ENCODE results near the gene UTS2. TPM values are rescaled to one million over a fixed set of nuclear protein-coding genes. Genes with fewer than 3 reads are reported as not detected.

Gene UTS2
- total RNA-seq, 4 donors from 2014 or later, result 9.1 TPM; not detected in 3

DNA sequence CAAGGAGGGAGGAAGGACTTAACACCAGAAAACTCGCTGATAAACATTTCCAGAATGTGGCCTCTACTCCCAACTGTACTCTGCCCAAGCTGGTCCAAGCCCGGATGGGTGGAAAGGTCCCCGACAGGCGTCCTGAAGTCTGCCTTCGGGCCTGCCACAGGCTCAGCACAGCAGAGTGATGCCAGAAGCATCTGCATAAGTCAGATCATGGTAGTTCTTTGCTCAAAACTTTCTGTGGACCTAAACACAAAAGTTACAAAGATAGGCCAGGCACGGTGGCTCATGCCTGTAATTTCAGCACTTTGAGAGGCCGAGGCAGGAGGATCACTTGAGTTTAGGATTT is 790 bp upstream of the UTS2 start:
- Histone ChIP-seq H3K4me3 (no peak overlapping the region), H3K36me3 (no peaks in the 10 kb centered on the region), H3K9me3 (no peaks in the 10 kb centered on the region), H3K27ac (no peak overlapping the region), H3K4me1 (no peaks in the 10 kb centered on the region), H3K27me3 (no peaks in the 10 kb centered on the region)
- no peak for DNase-seq
- TF ChIP-seq CTCF (IDR thresholded peaks at IDR 0.05) (no peak), POLR2A (IDR thresholded peaks at IDR 0.05) (no peak)

DNA sequence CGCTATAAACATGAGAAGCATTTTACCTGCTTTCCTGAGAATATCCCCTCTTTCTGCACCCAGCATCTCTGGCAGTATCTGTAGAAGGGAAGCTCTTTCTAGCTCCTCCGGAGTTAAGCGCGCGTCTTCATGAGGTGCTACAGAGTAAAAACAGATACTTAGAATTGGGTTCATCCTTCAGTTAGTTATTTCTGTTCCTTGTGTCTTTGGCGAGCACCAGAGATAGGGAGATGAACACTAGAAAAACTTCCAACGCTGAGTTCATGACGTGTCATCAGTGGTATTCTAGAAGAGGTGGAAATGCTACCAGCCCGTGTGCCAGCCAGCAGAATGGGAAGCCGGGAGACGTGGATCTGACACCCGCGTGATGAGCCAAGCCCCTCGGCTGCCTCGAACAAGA is 2.1 kb downstream of the UTS2 start:
- Histone ChIP-seq H3K36me3 (no peaks in the 10 kb centered on the region), H3K4me3 (no peak overlapping the region), H3K4me1 (no peaks in the 10 kb centered on the region), H3K9me3 (no peaks in the 10 kb centered on the region), H3K27ac (no peak overlapping the region), H3K27me3 (no peaks in the 10 kb centered on the region)
- no peak for TF ChIP-seq CTCF (IDR thresholded peaks at IDR 0.05)
- TF ChIP-seq POLR2A (IDR thresholded peaks at IDR 0.05), result no peak
- no peak for DNase-seq

DNA sequence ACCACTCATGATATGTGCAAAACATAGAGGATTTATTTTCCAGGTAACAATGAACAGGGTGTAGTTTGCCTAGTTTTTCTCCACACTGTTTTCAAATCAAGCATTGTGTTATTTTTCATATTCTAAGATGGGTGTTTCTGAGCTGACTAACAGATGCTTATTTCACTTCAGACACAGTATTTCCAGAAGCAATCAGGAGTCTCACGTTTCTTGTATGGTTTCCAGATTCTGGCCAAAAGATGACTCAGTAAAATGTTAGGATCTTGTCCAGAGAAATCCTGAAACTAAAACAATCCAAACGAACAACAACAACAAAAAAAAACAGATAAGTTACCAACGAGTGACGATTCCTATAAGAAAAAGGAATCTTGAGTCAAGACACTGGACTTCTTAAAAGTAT is 5.3 kb downstream of the UTS2 start:
- Histone ChIP-seq H3K27ac (no peak overlapping the region), H3K36me3 (peaks cover 0 to 10% (median 0%) of the 10 kb centered on the region in 3 donors), H3K27me3 (no peaks in the 10 kb centered on the region), H3K9me3 (no peaks in the 10 kb centered on the region), H3K4me1 (no peaks in the 10 kb centered on the region), H3K4me3 (no peak overlapping the region)
- DNase-seq, result no peak
- TF ChIP-seq POLR2A (IDR thresholded peaks at IDR 0.05) (no peak), CTCF (IDR thresholded peaks at IDR 0.05) (no peak)

DNA sequence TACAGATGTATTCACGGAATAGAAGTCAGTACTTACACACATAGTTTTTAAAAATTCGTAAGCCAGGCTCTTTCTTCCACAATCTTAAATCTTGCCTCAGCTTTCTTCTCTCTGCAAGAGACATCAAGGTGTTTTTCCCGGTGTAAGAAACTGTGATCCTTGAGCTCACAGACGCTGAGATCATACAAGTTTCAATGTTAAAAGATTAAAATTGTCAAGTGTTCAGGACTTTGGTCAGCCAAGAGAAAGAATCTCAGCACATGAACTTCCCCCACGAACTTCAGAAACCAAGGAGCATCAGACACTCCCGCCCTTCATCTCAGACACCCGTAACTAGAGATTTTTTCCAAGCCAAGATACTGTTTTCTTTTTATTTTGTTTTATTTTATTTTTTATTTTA is 6.2 kb downstream of the UTS2 start:
- TF ChIP-seq CTCF (IDR thresholded peaks at IDR 0.05) (no peak), POLR2A (IDR thresholded peaks at IDR 0.05) (no peak)
- H3K27ac ChIP-seq, result no peak overlapping the region

DNA sequence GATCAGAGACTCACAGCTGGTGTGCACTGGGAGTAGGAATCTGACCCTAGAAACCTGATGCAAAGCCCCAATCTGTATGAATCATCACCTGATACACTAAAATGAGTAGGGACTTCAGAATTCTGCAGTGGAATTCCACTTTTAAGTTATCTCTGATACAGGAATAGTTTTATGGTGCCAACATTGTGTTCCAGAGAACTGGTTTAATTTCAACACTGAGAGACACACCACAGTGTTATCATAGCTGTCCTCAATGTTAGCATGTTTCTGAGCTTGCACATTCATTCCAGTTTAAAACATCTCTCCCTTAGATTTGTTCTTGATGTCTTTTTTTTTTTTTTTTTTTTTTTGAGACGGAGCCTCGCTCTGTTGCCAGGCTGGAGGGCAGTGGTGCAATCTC is 7.1 kb downstream of the UTS2 start:
- H3K36me3 ChIP-seq, result peaks cover 0 to 22% (median 0%) of the 10 kb centered on the region in 3 donors
- TF ChIP-seq POLR2A (IDR thresholded peaks at IDR 0.05), result no peak
- no peak for TF ChIP-seq CTCF (IDR thresholded peaks at IDR 0.05)
- H3K27me3 ChIP-seq, result no peaks in the 10 kb centered on the region
- no peaks in the 10 kb centered on the region for H3K4me1 ChIP-seq
- H3K4me3 ChIP-seq, result no peak overlapping the region
- DNase-seq, result no peak
- H3K9me3 ChIP-seq, result no peaks in the 10 kb centered on the region
- no peak overlapping the region for H3K27ac ChIP-seq

More for the DNA sequence above, 6.2 kb downstream of the UTS2 start:
- no peak for DNase-seq
- Histone ChIP-seq H3K9me3 (no peaks in the 10 kb centered on the region), H3K4me1 (no peaks in the 10 kb centered on the region), H3K27me3 (no peaks in the 10 kb centered on the region), H3K4me3 (no peak overlapping the region), H3K36me3 (peaks cover 0 to 16% (median 0%) of the 10 kb centered on the region in 3 donors)

DNA sequence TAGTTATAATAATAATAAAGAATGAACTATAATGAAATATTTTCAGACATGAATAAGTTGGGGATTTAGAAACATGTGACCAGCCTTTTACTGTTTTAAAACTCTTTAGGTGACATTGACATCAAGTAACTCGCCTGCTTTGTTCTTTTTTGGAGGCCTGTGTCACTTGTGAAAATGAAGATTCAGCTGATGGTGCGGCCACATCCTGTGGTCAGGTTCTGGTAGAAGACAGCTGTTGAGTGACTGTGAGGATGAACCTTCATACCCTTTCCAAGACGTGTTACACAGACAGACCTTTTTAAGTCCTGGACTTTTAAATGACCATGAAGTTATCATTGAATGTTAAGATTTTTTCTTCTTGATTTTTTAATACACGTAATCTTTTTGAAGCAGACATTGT is 10.3 kb downstream of the UTS2 start:
- TF ChIP-seq CTCF (IDR thresholded peaks at IDR 0.05), result no peak
- no peak for TF ChIP-seq POLR2A (IDR thresholded peaks at IDR 0.05)

More for the DNA sequence above, 10.3 kb downstream of the UTS2 start:
- Histone ChIP-seq H3K9me3 (peaks cover 0 to 5% (median 0%) of the 10 kb centered on the region in 4 donors), H3K27me3 (no peaks in the 10 kb centered on the region), H3K4me1 (no peaks in the 10 kb centered on the region), H3K27ac (no peak overlapping the region), H3K4me3 (no peak overlapping the region), H3K36me3 (peaks cover 0 to 54% (median 0%) of the 10 kb centered on the region in 3 donors)
- peak in 1 of 3 donors; percentile 61 for DNase-seq
